WTC11 (cell line): Measurements from ENCODE around the gene GATD1.

Source experiments
- E2F4 ChIP-seq: sonication (generic); formaldehyde crosslinking; IDR thresholded peaks from 2 replicates; pipeline ENCODE4 v1.8.1; 2022; ENCODE audit warnings: low read depth, mild to moderate bottlenecking, moderate library complexity, missing genetic modification reagents, borderline replicate concordance
- GABPB1 ChIP-seq: sonication (generic); formaldehyde crosslinking; IDR thresholded peaks from 2 replicates; pipeline ENCODE4 v1.8.1; 2023; ENCODE audit warnings: mild to moderate bottlenecking, missing genetic modification reagents
- GTF2I ChIP-seq: fragments of 250-450 bp; sonication (Bioruptor Pico); conservative IDR thresholded peaks from 2 replicates; pipeline ENCODE4 v1.4.0; 2021; ENCODE audit warnings: mild to moderate bottlenecking
- NR3C1 ChIP-seq: sonication (generic); formaldehyde crosslinking; conservative IDR thresholded peaks from 2 replicates; pipeline ENCODE4 v1.8.1; 2023; ENCODE audit warnings: low read depth, mild to moderate bottlenecking, missing genetic modification reagents
- TCF7 ChIP-seq: sonication (generic); formaldehyde crosslinking; IDR thresholded peaks from 2 replicates; pipeline ENCODE4 v1.8.0; 2022; ENCODE audit warnings: mild to moderate bottlenecking, low read depth, missing genetic modification reagents, moderate library complexity
- TP53 ChIP-seq: sonication (generic); formaldehyde crosslinking; IDR thresholded peaks from 2 replicates; pipeline ENCODE4 v1.8.1; 2023; ENCODE audit warnings: mild to moderate bottlenecking, missing genetic modification reagents
- USF2 ChIP-seq: sonication (generic); formaldehyde crosslinking; IDR thresholded peaks from 2 replicates; pipeline ENCODE4 v1.8.1; 2023; ENCODE audit warnings: mild to moderate bottlenecking, missing genetic modification reagents, moderate library complexity
- ZNF232 ChIP-seq: sonication (generic); formaldehyde crosslinking; IDR thresholded peaks from 2 replicates; pipeline ENCODE4 v1.8.0; 2022; ENCODE audit warnings: mild to moderate bottlenecking, missing genetic modification reagents
- TF ChIP-seq, protein P1 (sequence below): fragments of 200-600 bp; IDR thresholded peaks from 2 replicates; pipeline ENCODE4 v1.8.0; 2022; ENCODE audit warnings: antibody characterized with exemption
- TF ChIP-seq, protein P2 (sequence below): fragments of 250-450 bp; sonication (Bioruptor Pico); IDR thresholded peaks from 2 replicates; pipeline ENCODE4 v1.9.0; 2021; ENCODE audit warnings: mild to moderate bottlenecking

DNA sequence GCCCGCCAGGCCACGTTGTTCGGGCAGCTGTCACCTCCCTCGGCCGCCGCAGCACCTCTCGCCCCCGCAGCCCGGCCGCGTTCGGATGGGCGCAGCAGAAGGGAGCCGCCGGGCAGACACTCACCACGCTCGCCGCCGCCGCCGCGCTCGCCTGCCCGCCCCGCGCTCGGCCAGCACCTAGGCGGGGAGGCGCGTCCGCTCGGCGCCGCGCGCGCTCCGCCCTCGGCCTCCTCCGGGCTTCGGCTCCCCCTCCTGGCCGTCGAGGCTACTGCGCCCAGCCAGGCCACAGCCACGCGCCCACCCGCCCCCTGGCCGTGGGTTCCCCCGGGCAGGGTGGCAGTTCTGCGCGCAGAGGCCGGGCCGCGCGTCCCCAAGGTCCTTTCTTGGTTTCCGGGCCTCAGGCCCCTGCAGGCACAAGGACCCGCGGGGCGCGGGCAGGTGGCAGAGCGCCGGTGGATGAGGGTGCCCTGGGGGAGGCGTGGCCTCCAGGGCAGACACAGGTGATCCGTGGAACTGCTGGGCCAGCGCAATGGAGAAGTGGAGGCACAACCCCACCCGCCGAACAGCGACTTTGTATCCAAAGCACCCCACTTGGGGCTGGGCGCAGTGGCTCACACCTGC, 20.9 kb upstream of the GATD1 start, which contains the start of gene SLC25A22:
- no peak; the same call in 1 of the 2 replicates for TF ChIP-seq USF2 (CRISPR knock-in tag)
- TF ChIP-seq, protein P1, sequence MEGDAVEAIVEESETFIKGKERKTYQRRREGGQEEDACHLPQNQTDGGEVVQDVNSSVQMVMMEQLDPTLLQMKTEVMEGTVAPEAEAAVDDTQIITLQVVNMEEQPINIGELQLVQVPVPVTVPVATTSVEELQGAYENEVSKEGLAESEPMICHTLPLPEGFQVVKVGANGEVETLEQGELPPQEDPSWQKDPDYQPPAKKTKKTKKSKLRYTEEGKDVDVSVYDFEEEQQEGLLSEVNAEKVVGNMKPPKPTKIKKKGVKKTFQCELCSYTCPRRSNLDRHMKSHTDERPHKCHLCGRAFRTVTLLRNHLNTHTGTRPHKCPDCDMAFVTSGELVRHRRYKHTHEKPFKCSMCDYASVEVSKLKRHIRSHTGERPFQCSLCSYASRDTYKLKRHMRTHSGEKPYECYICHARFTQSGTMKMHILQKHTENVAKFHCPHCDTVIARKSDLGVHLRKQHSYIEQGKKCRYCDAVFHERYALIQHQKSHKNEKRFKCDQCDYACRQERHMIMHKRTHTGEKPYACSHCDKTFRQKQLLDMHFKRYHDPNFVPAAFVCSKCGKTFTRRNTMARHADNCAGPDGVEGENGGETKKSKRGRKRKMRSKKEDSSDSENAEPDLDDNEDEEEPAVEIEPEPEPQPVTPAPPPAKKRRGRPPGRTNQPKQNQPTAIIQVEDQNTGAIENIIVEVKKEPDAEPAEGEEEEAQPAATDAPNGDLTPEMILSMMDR = peak; percentile 88
- TF ChIP-seq ZNF232 (CRISPR knock-in tag) = no peak
- TF ChIP-seq NR3C1 (CRISPR knock-in tag) = no peak
- TF ChIP-seq GTF2I (CRISPR knock-in tag) = no peak
- peak; percentile 68; the same call in 1 of the 2 replicates for TF ChIP-seq TCF7 (CRISPR knock-in tag)
- no peak for TF ChIP-seq E2F4 (CRISPR knock-in tag)
- TF ChIP-seq, protein P2, sequence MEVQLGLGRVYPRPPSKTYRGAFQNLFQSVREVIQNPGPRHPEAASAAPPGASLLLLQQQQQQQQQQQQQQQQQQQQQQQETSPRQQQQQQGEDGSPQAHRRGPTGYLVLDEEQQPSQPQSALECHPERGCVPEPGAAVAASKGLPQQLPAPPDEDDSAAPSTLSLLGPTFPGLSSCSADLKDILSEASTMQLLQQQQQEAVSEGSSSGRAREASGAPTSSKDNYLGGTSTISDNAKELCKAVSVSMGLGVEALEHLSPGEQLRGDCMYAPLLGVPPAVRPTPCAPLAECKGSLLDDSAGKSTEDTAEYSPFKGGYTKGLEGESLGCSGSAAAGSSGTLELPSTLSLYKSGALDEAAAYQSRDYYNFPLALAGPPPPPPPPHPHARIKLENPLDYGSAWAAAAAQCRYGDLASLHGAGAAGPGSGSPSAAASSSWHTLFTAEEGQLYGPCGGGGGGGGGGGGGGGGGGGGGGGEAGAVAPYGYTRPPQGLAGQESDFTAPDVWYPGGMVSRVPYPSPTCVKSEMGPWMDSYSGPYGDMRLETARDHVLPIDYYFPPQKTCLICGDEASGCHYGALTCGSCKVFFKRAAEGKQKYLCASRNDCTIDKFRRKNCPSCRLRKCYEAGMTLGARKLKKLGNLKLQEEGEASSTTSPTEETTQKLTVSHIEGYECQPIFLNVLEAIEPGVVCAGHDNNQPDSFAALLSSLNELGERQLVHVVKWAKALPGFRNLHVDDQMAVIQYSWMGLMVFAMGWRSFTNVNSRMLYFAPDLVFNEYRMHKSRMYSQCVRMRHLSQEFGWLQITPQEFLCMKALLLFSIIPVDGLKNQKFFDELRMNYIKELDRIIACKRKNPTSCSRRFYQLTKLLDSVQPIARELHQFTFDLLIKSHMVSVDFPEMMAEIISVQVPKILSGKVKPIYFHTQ (CRISPR knock-in tag) = no peak
- peak; percentile 81; the same call in 1 of the 2 replicates for TF ChIP-seq TP53 (CRISPR knock-in tag)
- no peak for TF ChIP-seq GABPB1
